GM23248 (cell line): ENCODE results near the gene GOLT1A.

Experiments used
- EZH2 ChIP-seq: fragments of 200-600 bp; sonication (generic); IDR thresholded peaks from 2 replicates; pipeline ENCODE4 v1.6.1; 2018; ENCODE audit warnings: antibody characterized with exemption, mild to moderate bottlenecking; ENCODE audit not compliant: insufficient read depth, poor library complexity, severe bottlenecking
- EZH2phosphoT487 ChIP-seq: fragments of 200-600 bp; sonication (generic); IDR thresholded peaks from 2 replicates; pipeline ENCODE4 v1.6.1; 2018; ENCODE audit warnings: antibody characterized with exemption, moderate library complexity, mild to moderate bottlenecking, low read depth; ENCODE audit not compliant: insufficient read depth

- no peak for TF ChIP-seq EZH2
- no peak for TF ChIP-seq EZH2phosphoT487
Observed at GRCh38 chr1:204242920-204243319, 29.1 kb upstream of the GOLT1A start.
